Brain microvascular endothelial cell (primary cell): ENCODE data around the gene ABHD15.

Experiments
- DNase-seq: peaks from one replicate; pipeline ENCODE4 v3.0.0-alpha.2; 2020
- H3K27ac ChIP-seq: fragments of 250-450 bp; sonication (Bioruptor Pico); 2 replicates; pipeline ENCODE4 v1.5.1; 2020; ENCODE audit warnings: mild to moderate bottlenecking, moderate library complexity
- H3K27me3 ChIP-seq: fragments of 250-450 bp; sonication (Bioruptor Pico); replicated peaks from 2 replicates; pipeline ENCODE4 v1.5.1; 2020; ENCODE audit warnings: mild to moderate bottlenecking
- H3K36me3 ChIP-seq: fragments of 250-450 bp; sonication (Bioruptor Pico); replicated peaks from 2 replicates; pipeline ENCODE4 v1.5.1; 2020; ENCODE audit warnings: mild to moderate bottlenecking
- H3K4me3 ChIP-seq: 2 replicates; pipeline ENCODE4 v1.5.1; 2011; ENCODE audit warnings: low read depth, mild to moderate bottlenecking, control low read depth, low read length, moderate library complexity
- in situ Hi-C: cut with HindIII; loops from 2 replicates; pipeline ENCODE4 v1.10.0; 2017; ENCODE audit warnings: low sequenced_read_pairs, low pct_ligation_motif_present
- TF ChIP-seq, protein P1 (sequence below): IDR thresholded peaks from 2 replicates; pipeline ENCODE4 v1.5.1; 2011; ENCODE audit warnings: low read depth, mild to moderate bottlenecking, moderate library complexity, low read length, control low read depth, inconsistent platforms; ENCODE audit errors: missing control alignments

Gene ABHD15

GRCh38 chr17:29608986-29609385 lies 42.1 kb upstream of the ABHD15 start:
- Histone ChIP-seq H3K4me3 (no peak overlapping the region), H3K27ac (no peak overlapping the region), H3K27me3 (no peaks in the 10 kb centered on the region), H3K36me3 (no peaks in the 10 kb centered on the region)
- TF ChIP-seq, protein P1, sequence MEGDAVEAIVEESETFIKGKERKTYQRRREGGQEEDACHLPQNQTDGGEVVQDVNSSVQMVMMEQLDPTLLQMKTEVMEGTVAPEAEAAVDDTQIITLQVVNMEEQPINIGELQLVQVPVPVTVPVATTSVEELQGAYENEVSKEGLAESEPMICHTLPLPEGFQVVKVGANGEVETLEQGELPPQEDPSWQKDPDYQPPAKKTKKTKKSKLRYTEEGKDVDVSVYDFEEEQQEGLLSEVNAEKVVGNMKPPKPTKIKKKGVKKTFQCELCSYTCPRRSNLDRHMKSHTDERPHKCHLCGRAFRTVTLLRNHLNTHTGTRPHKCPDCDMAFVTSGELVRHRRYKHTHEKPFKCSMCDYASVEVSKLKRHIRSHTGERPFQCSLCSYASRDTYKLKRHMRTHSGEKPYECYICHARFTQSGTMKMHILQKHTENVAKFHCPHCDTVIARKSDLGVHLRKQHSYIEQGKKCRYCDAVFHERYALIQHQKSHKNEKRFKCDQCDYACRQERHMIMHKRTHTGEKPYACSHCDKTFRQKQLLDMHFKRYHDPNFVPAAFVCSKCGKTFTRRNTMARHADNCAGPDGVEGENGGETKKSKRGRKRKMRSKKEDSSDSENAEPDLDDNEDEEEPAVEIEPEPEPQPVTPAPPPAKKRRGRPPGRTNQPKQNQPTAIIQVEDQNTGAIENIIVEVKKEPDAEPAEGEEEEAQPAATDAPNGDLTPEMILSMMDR, result no peak
- DNase-seq, result no peak
- in situ Hi-C loops, result no loop called here

DNA sequence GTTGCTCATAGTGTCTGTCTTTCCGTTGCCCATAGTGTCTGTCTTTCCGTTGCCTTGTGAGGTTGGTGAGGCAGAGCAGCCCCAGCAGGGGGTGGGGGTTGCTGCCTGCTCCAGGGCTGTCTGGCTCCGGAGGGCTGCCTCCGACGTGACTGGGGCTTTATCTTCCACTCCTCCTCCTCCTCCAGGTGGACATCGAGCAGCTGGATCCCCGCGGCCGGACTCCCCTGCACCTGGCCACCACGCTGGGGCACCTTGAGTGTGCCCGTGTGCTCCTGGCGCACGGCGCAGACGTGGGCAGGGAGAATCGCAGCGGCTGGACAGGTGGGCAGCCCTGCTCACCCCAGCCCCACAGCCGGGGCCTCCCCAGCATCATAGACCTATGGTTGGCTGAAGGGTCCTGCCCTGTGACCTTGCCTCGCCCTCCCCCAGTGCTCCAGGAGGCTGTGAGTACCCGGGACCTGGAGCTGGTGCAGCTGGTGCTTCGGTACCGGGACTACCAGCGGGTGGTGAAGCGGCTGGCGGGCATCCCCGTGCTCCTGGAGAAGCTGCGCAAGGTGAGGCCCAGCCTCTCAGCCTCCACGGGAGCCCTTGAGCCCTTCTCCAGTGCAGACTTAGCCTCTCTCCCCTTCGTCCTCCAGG lies 40.8 kb upstream of the ABHD15 start:
- Histone ChIP-seq H3K27ac (no peak overlapping the region), H3K36me3 (no peaks in the 10 kb centered on the region)
- in situ Hi-C loops, result no loop called here

GRCh38 chr17:29603109-29603674 lies 36.4 kb upstream of the ABHD15 start:
- no peak for DNase-seq
- H3K36me3 ChIP-seq, result no peaks in the 10 kb centered on the region
- no peak overlapping the region for H3K27ac ChIP-seq
- in situ Hi-C loops, result no loop called here
- H3K27me3 ChIP-seq, result no peaks in the 10 kb centered on the region
- no peak overlapping the region for H3K4me3 ChIP-seq
- TF ChIP-seq, protein P1, result no peak

More for the DNA sequence above, 40.8 kb upstream of the ABHD15 start:
- no peak for DNase-seq
- Histone ChIP-seq H3K4me3 (no peak overlapping the region), H3K27me3 (no peaks in the 10 kb centered on the region)
- TF ChIP-seq, protein P1, result no peak

DNA sequence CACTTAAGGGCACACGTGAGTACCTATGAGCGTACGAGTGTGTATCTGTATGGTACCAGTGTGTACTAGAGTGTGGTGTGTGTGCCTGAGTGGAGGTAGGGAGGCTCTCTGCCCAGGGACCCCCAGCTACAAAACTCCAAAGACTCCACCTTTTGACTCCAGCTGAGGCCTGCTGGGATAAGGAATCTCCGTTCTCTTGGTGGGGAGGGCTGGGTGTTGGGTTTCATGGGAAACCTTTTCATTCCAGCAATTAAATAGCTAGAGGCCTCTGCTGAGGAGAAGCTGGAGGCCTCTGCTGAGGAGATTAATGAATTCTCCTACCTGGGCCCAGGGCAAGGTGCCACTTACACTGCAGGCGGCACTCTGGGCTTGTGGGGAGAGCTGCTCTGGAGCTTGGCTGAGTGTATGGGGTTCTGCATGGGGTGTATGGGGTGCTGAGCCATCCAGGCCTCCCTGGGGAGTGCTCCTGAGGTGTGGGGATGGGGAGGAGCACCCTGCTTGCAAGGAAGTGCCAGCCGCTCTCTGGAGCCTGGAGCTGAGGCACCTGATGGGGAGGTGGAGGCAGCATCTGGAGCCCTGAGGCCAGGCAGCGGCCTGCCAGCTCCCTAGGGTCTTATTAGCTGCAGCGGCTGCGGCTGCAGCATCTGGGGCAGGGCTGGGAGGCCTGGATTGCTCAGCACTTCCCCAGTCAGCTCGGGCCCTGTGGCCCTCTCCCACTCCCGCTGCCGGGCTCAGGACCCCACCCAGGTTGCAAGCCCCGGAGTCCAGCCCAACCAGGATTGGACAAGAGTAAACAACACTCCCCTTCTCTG lies 30.7 kb upstream of the ABHD15 start:
- no peak for DNase-seq
- H3K36me3 ChIP-seq, result no peaks in the 10 kb centered on the region

DNA sequence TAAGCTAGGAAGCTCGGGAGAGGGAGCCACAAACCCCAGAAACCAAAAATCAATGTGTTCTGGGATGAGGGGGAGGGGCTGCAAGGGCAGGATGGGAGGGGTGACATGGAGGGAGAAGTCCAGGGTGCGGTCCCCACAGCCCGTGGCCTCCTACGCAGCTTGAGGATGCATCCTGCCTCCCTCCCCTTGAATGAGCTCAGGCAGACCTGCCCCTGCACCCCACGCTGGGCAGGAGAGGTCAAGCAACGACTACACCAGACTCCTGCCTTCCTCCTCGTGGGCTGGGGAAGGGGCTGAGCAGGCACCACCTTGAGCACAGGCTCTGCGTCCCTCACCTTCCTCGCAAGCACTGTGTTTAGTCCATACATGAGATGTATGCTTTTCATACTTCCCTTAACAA lies 30.0 kb upstream of the ABHD15 start:
- TF ChIP-seq, protein P1, result no peak
- no peaks in the 10 kb centered on the region for H3K36me3 ChIP-seq
- no peaks in the 10 kb centered on the region for H3K27me3 ChIP-seq
- no peak overlapping the region for H3K27ac ChIP-seq
- no peak overlapping the region for H3K4me3 ChIP-seq
- in situ Hi-C loops, result no loop called here
- DNase-seq, result no peak

More for the DNA sequence above, 30.7 kb upstream of the ABHD15 start:
- H3K27ac ChIP-seq, result no peak overlapping the region
- no peaks in the 10 kb centered on the region for H3K27me3 ChIP-seq
- TF ChIP-seq, protein P1, result no peak
- H3K4me3 ChIP-seq, result no peak overlapping the region
- in situ Hi-C loops, result no loop called here
